H7 (cell line): ENCODE measurements around the gene MRPL49. TPM values are rescaled to one million over a fixed set of nuclear protein-coding genes. Genes with fewer than 3 reads are reported as not detected.

ENCODE experiments used
- DNase-seq: peaks from one replicate; pipeline ENCODE4 v3.0.0; 2012
- H3K27me3 ChIP-seq: 2 replicates; pipeline ENCODE4 v1.6.0; 2011; ENCODE audit warnings: mild to moderate bottlenecking, low read length; ENCODE audit not compliant: control insufficient read depth, insufficient read depth
- H3K36me3 ChIP-seq: replicated peaks from 2 replicates; pipeline ENCODE4 v1.5.1; 2011; ENCODE audit warnings: low read length; ENCODE audit not compliant: control insufficient read depth, insufficient read depth
- H3K4me3 ChIP-seq: 2 replicates; pipeline ENCODE4 v1.5.1; 2011; ENCODE audit warnings: low read depth, mild to moderate bottlenecking, control low read depth, low read length, moderate library complexity; ENCODE audit not compliant: insufficient read depth
- total RNA-seq: library from RNA; depleted of rRNA; stranded (reverse); fragments of >200 nt; shearing (Covaris generic); gene quantifications from 2 replicates; pipeline ENCODE4 v1.2.3, GENCODE V29; 2014

MRPL49 gene
- total RNA-seq, 1 experiment from 2014 or later: 89.9 TPM

DNA sequence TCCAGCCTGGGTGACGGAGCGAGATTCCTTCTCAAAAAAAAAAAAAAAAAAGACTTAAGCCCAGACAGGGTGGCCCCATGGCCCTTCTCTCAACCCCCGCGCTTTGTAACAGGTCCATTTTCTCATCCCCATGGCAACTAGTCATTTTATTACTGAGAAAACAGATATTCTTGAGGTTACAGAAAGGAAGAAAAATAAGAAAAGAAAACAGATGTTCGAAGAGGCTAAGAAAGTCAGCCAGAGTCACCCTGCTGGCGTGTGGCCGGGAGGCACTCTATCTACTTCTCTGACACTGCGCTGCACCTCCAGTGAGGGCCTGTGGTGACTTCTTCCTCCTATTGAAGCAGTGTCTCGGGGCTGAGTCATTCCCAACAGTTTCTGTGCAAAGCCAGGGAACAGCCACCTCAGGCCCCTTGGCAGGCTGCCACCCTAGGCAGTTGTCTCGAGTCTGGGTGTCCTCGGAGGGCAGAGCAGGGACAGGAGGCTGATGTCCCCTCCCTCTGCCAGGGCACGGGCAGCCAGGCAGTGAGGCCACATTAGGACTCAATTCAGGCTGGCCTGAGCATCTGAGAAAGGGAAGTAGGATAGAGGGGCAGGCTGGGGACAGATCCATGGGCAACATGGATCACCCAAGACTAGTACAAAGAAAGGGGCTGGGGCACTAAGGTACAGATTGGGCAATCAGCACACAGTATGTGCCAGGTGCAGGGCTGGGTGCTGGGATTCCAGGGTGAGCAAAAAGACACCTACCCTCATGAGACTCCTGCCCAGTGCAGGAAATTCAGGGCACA lies 28.6 kb downstream of the MRPL49 start:
- no peaks in the 10 kb centered on the region for H3K27me3 ChIP-seq
- no peak overlapping the region for H3K4me3 ChIP-seq
- DNase-seq: peak; percentile 36
- no peaks in the 10 kb centered on the region for H3K36me3 ChIP-seq

DNA sequence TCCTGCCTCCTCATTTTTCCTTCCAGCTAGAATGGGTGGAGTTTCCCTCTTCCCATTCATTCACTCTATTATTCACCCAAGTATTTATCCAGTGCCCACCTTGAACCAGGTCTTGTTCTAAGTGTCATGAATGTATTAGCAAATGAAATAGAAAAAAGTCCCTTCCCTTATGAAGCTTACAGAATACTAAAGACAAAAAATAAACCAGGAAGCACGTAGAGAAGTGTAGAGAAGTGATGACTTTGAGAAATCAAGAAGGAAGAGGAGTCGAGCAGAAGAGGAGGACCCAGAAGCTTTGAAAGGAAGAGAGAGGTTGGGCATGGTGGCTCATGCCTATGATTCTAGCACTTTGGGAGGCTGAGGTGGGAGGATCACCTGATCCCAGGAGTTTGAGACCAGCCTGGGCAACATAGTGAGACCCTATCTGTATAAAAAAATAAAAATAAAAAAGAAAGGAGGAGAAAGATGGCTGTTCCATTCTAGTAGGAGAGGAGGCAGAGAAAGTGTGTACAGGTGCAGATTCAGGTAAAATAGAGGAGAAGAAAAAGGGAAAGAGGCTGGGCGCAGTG lies 29.3 kb downstream of the MRPL49 start:
- H3K4me3 ChIP-seq: no peak overlapping the region
- H3K36me3 ChIP-seq: no peaks in the 10 kb centered on the region
- no peaks in the 10 kb centered on the region for H3K27me3 ChIP-seq
- no peak for DNase-seq

DNA sequence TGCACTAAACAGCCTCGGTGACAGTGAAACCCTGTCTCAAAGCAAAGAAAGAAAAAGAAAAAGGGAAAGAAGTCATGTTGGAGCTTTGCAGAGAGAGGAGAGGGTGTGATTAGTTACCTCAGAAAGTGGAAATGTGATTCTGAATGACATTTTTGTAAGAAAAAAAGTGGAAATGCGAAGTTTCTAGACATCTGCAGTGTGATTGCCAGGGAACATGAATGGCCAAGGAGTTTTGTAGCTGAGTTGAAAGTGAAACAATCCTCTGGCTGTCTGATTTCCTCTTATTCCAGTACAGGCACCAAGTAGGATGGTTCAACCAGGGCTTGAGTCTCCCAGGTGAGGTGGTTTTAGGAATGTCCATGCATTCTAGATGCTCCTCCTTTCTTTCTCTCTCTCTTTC lies 30.0 kb downstream of the MRPL49 start:
- DNase-seq: no peak
- H3K36me3 ChIP-seq: no peaks in the 10 kb centered on the region
- H3K27me3 ChIP-seq: no peaks in the 10 kb centered on the region
- H3K4me3 ChIP-seq: no peak overlapping the region

DNA sequence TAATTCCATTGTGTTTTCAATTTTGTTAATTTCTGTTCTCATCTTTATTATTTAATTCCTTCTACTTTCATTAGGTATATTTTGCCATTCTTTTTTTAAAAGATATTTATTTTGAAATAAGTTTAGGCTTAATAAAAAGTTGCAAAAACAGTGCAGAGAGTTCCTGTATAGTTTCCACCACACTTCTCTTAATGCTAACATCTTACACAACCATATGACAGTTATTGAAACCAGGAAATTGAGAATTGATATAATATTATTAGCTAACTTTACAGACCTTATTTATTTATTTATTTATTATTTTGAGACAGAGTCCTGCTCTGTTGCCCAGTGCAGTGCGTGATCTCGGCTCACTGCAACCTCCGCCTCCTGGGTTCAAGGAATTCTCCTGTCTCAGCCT lies 34.1 kb downstream of the MRPL49 start:
- no peak for DNase-seq
- Histone ChIP-seq H3K4me3 (no peak overlapping the region), H3K36me3 (no peaks in the 10 kb centered on the region), H3K27me3 (no peaks in the 10 kb centered on the region)

DNA sequence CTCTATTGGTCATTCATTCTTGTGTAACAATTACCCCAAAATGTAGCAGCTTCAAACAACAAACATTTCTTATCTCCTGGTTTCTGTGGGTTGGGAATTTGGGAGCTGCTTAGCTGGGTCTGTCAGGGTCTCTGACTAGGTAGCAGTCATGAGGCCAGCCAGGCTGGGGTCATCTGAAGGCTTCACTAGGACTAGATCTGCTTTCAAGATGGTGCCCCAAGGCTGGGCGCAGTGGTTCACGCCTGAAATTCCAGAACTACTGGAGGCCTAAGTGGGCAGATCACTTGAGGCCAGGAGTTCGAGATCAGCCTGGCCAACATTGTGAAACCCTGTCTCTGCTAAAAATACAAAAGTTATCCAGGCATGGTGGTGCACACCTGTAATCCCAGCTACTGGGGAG lies 34.8 kb downstream of the MRPL49 start:
- H3K4me3 ChIP-seq: no peak overlapping the region
- no peaks in the 10 kb centered on the region for H3K36me3 ChIP-seq
- no peak for DNase-seq
- no peaks in the 10 kb centered on the region for H3K27me3 ChIP-seq

DNA sequence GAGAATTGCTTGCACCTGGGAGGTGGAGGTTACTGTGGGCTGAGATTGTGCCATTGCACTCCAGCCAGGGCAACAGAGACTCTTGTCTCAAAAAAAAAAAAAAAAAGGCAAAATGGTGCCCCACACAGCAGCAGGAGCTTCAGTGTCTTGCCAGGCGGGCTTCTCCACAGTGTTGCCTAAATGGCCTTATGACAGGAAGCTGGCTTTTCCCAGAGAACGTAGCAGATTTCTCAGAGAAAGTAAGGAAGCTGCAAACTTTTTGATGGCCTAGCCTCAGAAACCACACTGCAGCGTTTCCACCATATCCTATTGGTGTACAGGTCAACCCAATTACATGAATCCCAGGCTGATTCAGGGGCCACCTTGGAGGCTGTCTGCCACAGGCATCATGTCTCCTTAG lies 35.2 kb downstream of the MRPL49 start:
- Histone ChIP-seq H3K4me3 (no peak overlapping the region), H3K36me3 (no peaks in the 10 kb centered on the region), H3K27me3 (no peaks in the 10 kb centered on the region)
- no peak for DNase-seq

DNA sequence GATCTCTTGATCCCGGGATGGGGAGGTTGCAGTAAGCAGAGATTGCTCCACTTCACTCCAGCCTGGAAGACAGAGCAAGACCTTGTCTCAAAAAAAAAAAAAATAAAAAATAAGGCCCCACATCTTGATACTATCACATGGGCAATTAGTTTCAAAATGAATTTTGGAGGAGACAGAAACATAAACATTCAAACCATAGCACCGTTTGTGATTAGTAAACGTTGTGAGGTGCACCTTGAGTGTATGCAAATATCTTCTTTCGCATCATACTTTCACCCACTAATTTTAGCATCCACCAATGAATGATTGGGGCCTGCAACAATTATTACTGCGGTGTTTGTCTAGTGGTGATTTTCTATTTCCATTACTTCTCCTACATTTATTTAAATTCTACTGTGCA lies 36.9 kb downstream of the MRPL49 start:
- H3K27me3 ChIP-seq: no peaks in the 10 kb centered on the region
- no peaks in the 10 kb centered on the region for H3K36me3 ChIP-seq
- DNase-seq: no peak
- H3K4me3 ChIP-seq: no peak overlapping the region

DNA sequence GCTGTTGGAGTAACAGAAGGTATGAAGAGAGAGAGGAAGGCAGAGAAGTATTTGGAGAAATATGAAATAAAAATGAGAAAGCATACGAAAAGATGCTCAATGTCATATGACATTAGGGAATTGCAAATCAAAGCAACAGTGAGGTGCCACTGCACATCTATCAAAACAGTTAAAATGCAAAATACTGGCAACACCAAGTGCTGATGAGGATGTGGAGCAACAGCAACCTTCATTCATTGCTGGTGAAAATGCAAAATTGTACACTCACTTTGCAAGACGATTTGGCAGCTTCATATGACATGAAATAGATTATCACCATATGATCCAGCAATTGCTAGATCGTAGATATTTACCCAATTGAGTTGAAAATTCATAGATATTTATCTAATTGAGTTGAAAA lies 38.5 kb downstream of the MRPL49 start:
- H3K27me3 ChIP-seq: no peaks in the 10 kb centered on the region
- no peak for DNase-seq
- no peak overlapping the region for H3K4me3 ChIP-seq
- H3K36me3 ChIP-seq: no peaks in the 10 kb centered on the region

DNA sequence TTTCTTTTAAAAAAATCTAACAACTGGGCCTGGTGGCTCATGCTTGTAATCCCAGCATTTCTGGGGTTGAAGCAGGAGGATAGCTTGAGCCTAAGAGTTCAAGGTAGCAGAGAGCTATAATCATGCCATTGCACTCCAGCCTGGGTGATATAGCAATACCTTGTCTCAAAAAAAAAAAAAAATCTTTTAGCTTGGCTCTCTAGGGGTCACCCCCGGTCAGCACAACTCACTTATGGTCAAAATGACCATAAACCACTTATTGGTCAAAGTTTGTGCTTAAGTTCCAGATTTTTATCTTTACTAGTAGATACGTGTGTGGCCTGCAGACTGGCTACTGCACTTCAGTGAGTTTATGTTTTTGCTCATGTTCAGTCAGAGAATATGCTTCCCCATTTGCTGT lies 41.6 kb downstream of the MRPL49 start:
- no peak for DNase-seq
- no peaks in the 10 kb centered on the region for H3K27me3 ChIP-seq
- H3K36me3 ChIP-seq: no peaks in the 10 kb centered on the region

DNA sequence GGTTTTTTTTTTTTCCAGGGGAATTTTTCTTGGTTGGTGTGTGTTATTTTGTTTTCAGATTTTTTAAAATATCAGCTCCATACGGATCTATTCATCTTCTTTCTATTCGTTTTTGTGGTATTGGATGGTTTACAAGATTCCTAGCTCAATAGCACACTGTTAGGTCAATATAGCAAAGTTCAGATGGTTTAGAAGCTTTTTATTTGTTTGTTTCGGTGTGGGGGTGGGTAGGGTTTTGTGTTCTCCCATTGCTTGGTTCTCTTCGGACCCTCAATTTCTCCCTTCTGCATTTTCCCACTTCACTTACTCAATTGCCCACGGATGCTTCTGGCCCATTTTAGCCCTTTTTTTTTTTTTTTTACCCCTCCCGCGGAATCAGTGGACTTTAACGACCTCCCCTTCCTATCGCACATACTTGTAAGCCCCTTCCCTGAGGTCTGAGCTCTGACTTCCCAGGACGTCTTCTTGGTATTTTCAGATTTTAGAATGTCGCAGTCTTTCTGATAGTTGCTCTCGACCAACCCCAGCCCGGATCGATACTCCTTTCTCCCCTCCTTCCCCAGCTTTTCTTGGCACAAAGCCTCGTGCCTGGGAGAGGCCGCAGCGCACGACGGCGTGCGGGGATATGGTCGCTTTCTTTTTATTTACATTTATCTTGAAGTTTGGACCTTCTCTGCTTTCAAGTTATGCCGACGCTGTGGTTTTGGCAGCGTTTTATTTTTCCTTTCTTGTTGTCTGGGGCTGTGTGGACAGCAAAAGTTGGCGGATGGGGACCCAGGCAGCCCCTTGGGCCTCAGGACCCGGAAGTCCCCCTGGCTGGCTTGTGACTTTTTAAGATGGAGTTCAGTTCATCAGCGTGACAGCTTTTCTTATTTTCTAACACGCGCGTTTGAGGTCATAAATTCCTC lies 43.5 kb downstream of the MRPL49 start:
- Histone ChIP-seq H3K27me3 (no peaks in the 10 kb centered on the region), H3K36me3 (no peaks in the 10 kb centered on the region), H3K4me3 (no peak overlapping the region)
- DNase-seq: peak; percentile 42

More for the DNA sequence above, 41.6 kb downstream of the MRPL49 start:
- H3K4me3 ChIP-seq: no peak overlapping the region

DNA sequence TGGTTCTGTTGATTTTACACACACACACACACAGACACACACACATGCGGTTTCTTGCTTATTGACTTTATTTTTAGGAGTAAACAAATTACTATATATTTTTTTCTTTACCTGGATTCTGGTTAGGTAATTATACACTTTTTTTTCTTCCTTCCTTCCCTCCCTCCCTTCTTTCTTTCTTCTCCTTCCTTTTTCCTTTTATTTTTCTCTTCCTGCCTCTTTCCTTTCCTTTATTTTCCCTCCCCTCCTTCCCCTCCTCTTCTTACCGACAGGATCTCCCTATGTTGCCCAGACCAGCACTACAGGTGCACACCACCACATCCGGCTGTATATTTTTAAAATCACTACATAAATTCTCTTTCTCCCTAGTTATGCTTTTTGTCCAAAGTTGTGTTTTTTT lies 44.8 kb downstream of the MRPL49 start:
- Histone ChIP-seq H3K4me3 (no peak overlapping the region), H3K27me3 (no peaks in the 10 kb centered on the region), H3K36me3 (no peaks in the 10 kb centered on the region)
- no peak for DNase-seq

DNA sequence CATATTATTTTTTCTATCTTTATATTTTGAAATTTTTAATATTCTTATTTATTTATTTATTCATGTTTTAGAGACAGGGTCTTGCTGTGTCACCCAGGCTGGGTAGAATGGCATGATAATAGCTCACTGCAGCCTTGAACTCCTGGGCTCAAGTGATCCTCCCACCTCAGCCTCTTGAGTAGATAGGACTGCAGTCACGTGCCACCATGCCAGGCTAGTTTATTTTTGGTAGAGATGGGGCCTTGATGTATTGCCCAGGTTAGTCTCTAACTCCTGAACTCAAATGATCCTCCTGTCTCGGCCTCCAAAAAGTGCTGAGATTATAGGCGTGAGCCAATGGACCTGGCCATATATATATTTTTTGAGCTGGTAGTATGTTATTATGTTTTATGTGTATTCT lies 45.5 kb downstream of the MRPL49 start:
- Histone ChIP-seq H3K36me3 (no peaks in the 10 kb centered on the region), H3K27me3 (no peaks in the 10 kb centered on the region), H3K4me3 (no peak overlapping the region)
- no peak for DNase-seq

DNA sequence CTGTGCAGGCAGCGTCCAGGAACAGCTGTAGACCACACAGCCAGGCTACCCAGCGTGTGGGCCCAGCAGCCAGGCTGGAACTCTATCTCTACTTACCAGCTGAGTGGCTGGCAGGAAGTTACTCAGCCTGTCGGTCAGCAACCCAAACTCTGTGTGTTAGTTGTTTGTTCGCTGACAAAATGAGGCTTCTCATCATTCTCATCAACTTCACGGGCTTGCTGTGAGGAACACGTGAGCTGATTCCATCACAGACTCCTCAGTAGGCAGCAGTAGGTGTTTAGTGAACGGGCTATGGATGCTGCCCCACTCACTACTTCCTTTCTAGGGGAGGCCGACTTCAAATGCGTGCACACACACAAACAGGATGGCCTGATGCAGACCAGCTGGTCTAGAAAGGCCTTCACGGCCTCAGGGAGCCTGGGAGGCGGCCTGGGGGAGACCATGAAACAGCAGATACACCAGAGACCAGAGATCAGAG lies 47.1 kb downstream of the MRPL49 start:
- Histone ChIP-seq H3K36me3 (no peaks in the 10 kb centered on the region), H3K27me3 (no peaks in the 10 kb centered on the region), H3K4me3 (no peak overlapping the region)
- DNase-seq: no peak

DNA sequence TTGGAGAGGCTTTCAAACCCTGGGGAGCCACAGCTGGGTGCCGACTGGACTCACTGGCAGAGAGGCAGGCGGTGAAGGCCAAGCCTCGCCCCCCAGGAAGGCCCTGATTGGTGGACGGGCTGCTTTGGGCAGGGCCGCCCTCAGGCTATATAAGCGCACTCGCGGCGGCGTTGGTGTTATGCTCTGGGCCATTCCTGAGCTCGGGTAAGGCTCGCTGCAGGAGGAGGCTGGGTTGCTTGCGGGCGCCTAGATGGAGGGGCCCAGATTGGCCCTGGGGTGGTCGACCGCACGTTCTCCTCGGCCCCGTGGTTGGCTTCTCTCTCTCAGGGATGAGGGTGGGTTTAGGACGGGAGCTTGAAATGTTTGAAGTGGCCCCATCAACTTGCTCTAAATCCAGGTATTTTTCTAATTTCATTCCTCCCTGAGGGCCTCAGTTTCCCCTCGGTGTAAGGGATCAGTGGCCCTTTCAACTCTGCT lies 48.0 kb downstream of the MRPL49 start, which contains the start of gene SPDYC:
TSS of gene SPDYC (plus strand) at position 176 of the 477 bp plus-strand sequence. CDS start 1,125 bp downstream, outside the sequence.
- H3K4me3 ChIP-seq: no peak within 1 kb of the TSS
- H3K36me3 ChIP-seq: no peaks in the 10 kb centered on the region
- H3K27me3 ChIP-seq: no peaks in the 10 kb centered on the region
- peak; percentile 88 for DNase-seq
